22Rv1 (cell line): Measurements from ENCODE around the gene CSF3R.

Experiments used
- H3K27ac ChIP-seq: fragments of 450-650 bp; 2 replicates; pipeline ENCODE4 v1.5.1; 2017
- ZFX ChIP-seq: fragments of 450-650 bp; IDR thresholded peaks from 2 replicates; pipeline ENCODE4 v1.6.1; 2017; ENCODE audit warnings: antibody characterized with exemption, borderline replicate concordance
- TF ChIP-seq, protein P1 (sequence below): fragments of 450-650 bp; IDR thresholded peaks from 2 replicates; pipeline ENCODE4 v1.5.1; 2017; ENCODE audit warnings: mild to moderate bottlenecking

The CSF3R gene

DNA sequence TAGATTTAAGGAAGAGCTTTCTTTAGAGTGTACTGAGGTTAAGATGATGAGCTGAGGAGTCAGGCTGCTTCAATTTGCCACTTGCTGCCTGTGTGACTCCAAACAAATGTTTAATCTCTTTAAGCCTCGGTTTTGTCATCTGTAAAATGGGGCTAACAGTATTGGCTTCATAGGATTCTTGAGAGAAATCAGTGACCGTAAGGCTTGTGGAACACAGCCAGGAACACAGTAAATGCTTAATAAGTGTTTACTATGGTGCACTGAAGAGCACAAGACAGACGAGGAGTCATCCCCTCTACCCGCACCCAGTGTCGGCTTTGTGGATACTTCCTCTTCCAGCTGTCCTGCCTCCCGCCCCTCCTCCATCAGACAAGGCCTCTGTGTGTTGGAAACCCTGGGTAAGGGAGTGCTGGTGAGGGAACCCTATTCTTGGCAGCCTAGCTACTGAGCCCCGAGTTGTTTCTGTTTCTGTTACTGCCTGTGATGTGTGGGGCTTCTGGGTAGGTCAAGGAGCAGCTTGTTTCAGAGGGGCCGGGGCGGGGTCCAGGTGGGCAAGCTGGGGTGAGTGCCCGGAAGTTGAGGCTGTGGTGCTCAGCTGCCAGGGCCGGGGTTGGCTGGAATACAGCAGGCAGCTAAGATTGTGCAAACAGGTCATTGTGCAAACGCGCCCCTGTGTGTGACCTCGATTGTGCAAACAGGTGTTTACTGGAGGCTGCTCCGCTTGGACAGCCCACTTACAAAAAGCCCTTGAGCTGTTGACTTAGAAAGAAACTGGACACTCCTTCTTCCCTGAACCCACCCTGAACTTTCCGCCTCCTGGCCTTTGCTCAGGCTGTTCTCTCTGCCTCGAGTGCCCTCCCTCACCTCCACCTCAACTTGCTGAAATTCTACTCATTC lies 4.0 kb upstream of the CSF3R start:
- no peak overlapping the region for H3K27ac ChIP-seq
- TF ChIP-seq, protein P1, sequence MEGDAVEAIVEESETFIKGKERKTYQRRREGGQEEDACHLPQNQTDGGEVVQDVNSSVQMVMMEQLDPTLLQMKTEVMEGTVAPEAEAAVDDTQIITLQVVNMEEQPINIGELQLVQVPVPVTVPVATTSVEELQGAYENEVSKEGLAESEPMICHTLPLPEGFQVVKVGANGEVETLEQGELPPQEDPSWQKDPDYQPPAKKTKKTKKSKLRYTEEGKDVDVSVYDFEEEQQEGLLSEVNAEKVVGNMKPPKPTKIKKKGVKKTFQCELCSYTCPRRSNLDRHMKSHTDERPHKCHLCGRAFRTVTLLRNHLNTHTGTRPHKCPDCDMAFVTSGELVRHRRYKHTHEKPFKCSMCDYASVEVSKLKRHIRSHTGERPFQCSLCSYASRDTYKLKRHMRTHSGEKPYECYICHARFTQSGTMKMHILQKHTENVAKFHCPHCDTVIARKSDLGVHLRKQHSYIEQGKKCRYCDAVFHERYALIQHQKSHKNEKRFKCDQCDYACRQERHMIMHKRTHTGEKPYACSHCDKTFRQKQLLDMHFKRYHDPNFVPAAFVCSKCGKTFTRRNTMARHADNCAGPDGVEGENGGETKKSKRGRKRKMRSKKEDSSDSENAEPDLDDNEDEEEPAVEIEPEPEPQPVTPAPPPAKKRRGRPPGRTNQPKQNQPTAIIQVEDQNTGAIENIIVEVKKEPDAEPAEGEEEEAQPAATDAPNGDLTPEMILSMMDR, result no peak
- no peak for TF ChIP-seq ZFX

DNA sequence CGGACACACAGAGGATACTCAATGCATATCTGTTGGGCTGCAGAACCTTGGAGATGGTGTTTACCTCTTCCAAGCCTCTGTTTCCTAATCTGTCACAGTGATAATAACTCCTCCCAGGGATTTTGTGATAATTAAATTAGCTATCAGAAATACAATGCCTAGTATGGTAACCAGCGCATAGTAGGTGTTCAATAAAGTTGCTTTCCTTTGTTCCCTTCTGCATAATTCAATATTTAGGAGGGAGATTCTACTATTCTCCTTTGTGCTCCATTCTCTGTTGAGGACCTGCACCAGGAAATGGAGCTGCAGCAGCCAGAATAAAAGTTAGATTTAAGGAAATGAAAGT lies 3.4 kb upstream of the CSF3R start:
- no peak overlapping the region for H3K27ac ChIP-seq
- TF ChIP-seq ZFX, result no peak
- TF ChIP-seq, protein P1, result no peak

- no peak overlapping the region for H3K27ac ChIP-seq
- TF ChIP-seq, protein P1, result no peak
- no peak for TF ChIP-seq ZFX
Measured at GRCh38 chr1:36484099-36484498, 1.4 kb upstream of the CSF3R start.

- H3K27ac ChIP-seq, result no peak overlapping the region
- TF ChIP-seq, protein P1, result no peak
- TF ChIP-seq ZFX, result no peak
Measured at GRCh38 chr1:36481771-36482723, 666 bp downstream of the CSF3R start.

DNA sequence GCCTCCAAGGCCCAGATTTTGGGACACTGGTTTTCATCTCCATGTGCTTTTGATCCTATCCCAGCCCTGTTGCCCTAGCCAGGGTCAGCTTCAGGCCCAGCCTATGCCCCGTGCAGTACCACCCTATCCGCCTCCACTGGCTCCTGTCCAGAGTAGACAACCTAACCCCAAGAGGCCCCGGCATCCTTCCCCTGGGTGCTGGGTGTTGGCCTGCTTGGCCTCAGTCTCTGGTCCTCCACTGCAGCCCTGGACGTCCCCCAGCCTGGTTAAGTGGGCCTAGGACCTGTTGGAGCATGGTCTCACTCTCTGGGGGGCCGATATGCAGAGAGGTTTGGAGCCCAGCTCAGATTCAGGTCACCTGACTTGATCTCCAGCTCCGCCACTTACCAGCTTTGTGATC lies 1.6 kb downstream of the CSF3R start:
- H3K27ac ChIP-seq, result no peak overlapping the region
- TF ChIP-seq, protein P1, result no peak
- no peak for TF ChIP-seq ZFX

- no peak overlapping the region for H3K27ac ChIP-seq
- TF ChIP-seq, protein P1, result no peak
- TF ChIP-seq ZFX, result no peak
Measured at GRCh38 chr1:36480161-36480560, 2.6 kb downstream of the CSF3R start.
